IMR-90 (cell line): ENCODE measurements around the gene UBL3. TPM values are rescaled to one million over a fixed set of nuclear protein-coding genes. Genes with fewer than 3 reads are reported as not detected.

ENCODE experiments used
- ATAC-seq: fragments of 200-7000 bp; cut with Tn5 transposase; 2 replicates; pipeline ENCODE4 v1.9.1; 2020; ENCODE audit warnings: low read depth, mild to moderate bottlenecking, moderate library complexity
- BruUV-seq: library from RNA; stranded (reverse); fragments of 400-500 nt; replicated peaks from 2 replicates; lab custom pipeline; 2021; lab: Mats Ljungman, UMichigan
- CTCF ChIA-PET: fragments of 300-600 bp; formaldehyde crosslinking; extraction: SDS; loops from one replicate; lab custom pipeline; 2021; ENCODE audit warnings: antibody characterized with exemption; lab: Yijun Ruan, JAX
- POLR2A ChIA-PET: fragments of 300-600 bp; sonication (Branson Sonifier 250); formaldehyde crosslinking; loops from one replicate; lab custom pipeline; 2022; ENCODE audit warnings: antibody characterized with exemption; ENCODE audit not compliant: unreplicated experiment; lab: Charles Lee
- DNase-seq: peaks from one replicate; pipeline ENCODE4 v3.0.0; 2013
- H2AFZ ChIP-seq: replicated peaks from 2 replicates; pipeline ENCODE3; 2013; ENCODE audit warnings: low read length, mild to moderate bottlenecking; ENCODE audit not compliant: poor library complexity
- H2AK5ac ChIP-seq: 2 replicates; pipeline ENCODE4 v1.6.1; 2013; ENCODE audit warnings: low read depth, low read length, inconsistent platforms
- H2AK9ac ChIP-seq: replicated peaks from 2 replicates; pipeline ENCODE3; 2013; ENCODE audit warnings: mild to moderate bottlenecking, low read depth, low read length, moderate library complexity; ENCODE audit not compliant: poor library complexity
- H2BK120ac ChIP-seq: 2 replicates; pipeline ENCODE4 v1.6.1; 2013; ENCODE audit warnings: low read depth, low read length, inconsistent platforms
- H2BK15ac ChIP-seq: 3 replicates; pipeline ENCODE4 v1.6.1; 2013; ENCODE audit warnings: low read depth, low read length, inconsistent platforms
- H2BK20ac ChIP-seq: 2 replicates; pipeline ENCODE4 v1.6.1; 2013; ENCODE audit warnings: low read depth, mild to moderate bottlenecking, inconsistent platforms, low read length, moderate library complexity
- H2BK5ac ChIP-seq: 2 replicates; pipeline ENCODE4 v1.6.1; 2013; ENCODE audit warnings: mild to moderate bottlenecking, low read depth, low read length, inconsistent platforms; ENCODE audit not compliant: poor library complexity, severe bottlenecking
- H3K14ac ChIP-seq: replicated peaks from 2 replicates; pipeline ENCODE4 v1.6.1; 2013; ENCODE audit warnings: low read depth, low read length, inconsistent platforms
- H3K18ac ChIP-seq: 2 replicates; pipeline ENCODE4 v1.6.1; 2013; ENCODE audit warnings: low read depth, low read length, control low read depth
- H3K23ac ChIP-seq: 2 replicates; pipeline ENCODE4 v1.6.1; 2013; ENCODE audit warnings: low read depth, low read length, inconsistent platforms
- H3K27ac ChIP-seq: 2 replicates; pipeline ENCODE4 v1.5.1; 2013; ENCODE audit warnings: mild to moderate bottlenecking, control low read depth, low read length; ENCODE audit not compliant: insufficient read depth
- H3K27me3 ChIP-seq: 2 replicates; pipeline ENCODE4 v1.6.1; 2013; ENCODE audit warnings: low read length; ENCODE audit not compliant: control insufficient read depth, insufficient read depth
- H3K36me3 ChIP-seq: 2 replicates; pipeline ENCODE4 v1.6.1; 2013; ENCODE audit warnings: low read length, mixed read lengths; ENCODE audit not compliant: control insufficient read depth, insufficient read depth
- H3K4ac ChIP-seq: 2 replicates; pipeline ENCODE4 v1.6.1; 2013; ENCODE audit warnings: low read depth, low read length, inconsistent platforms
- H3K4me1 ChIP-seq: 2 replicates; pipeline ENCODE4 v1.6.1; 2013; ENCODE audit warnings: low read length, mixed read lengths; ENCODE audit not compliant: control insufficient read depth, insufficient read depth
- H3K4me2 ChIP-seq: 2 replicates; pipeline ENCODE4 v1.6.1; 2013; ENCODE audit warnings: low read depth, mild to moderate bottlenecking, control low read depth, low read length, moderate library complexity
- H3K4me3 ChIP-seq: 2 replicates; pipeline ENCODE4 v1.5.1; 2013; ENCODE audit warnings: low read depth, mild to moderate bottlenecking, control low read depth, low read length, moderate library complexity; ENCODE audit not compliant: insufficient read depth
- H3K56ac ChIP-seq: 2 replicates; pipeline ENCODE4 v1.6.1; 2013; ENCODE audit warnings: low read length, inconsistent platforms; ENCODE audit not compliant: insufficient read depth; ENCODE audit errors: extremely low read depth
- H3K79me1 ChIP-seq, 2 experiments: 2 replicates each; pipeline ENCODE4 v1.6.1; 2013; ENCODE audit warnings: low read length in 2 of 2, inconsistent platforms in 1 of 2, low read depth in 1 of 2
- H3K9ac ChIP-seq: 2 replicates; pipeline ENCODE4 v1.6.1; 2013; ENCODE audit warnings: low read depth, low read length, control low read depth
- H3K9me1 ChIP-seq: 2 replicates; pipeline ENCODE4 v1.6.1; 2013; ENCODE audit warnings: low read length, inconsistent platforms; ENCODE audit not compliant: insufficient read depth
- H3K9me3 ChIP-seq: 2 replicates; pipeline ENCODE4 v1.6.1; 2013; ENCODE audit warnings: low read length; ENCODE audit not compliant: control insufficient read depth, insufficient read depth
- H4K20me1 ChIP-seq: 2 replicates; pipeline ENCODE4 v1.6.1; 2013; ENCODE audit warnings: low read length, inconsistent platforms; ENCODE audit not compliant: insufficient read depth
- H4K5ac ChIP-seq: 2 replicates; pipeline ENCODE4 v1.6.1; 2013; ENCODE audit warnings: mild to moderate bottlenecking, low read depth, low read length, control low read depth
- H4K8ac ChIP-seq, 2 experiments: 2 replicates each; pipeline ENCODE4 v1.6.1; 2013; ENCODE audit warnings: low read depth in 2 of 2, low read length in 2 of 2, control low read depth in 1 of 2, inconsistent platforms in 1 of 2
- H4K91ac ChIP-seq: 2 replicates; pipeline ENCODE4 v1.6.1; 2013; ENCODE audit warnings: low read depth, low read length, inconsistent platforms; ENCODE audit not compliant: insufficient read depth
- CEBPB ChIP-seq: IDR thresholded peaks from 2 replicates; pipeline ENCODE4 v1.6.1; 2012; ENCODE audit warnings: low read depth, low read length, improper control_type of control experiment
- CTCF ChIP-seq: conservative IDR thresholded peaks from 2 replicates; pipeline ENCODE4 v1.5.1; 2012; ENCODE audit warnings: mild to moderate bottlenecking, low read depth, low read length, improper control_type of control experiment
- ELK1 ChIP-seq: fragments of 150-350 bp; IDR thresholded peaks from 2 replicates; pipeline ENCODE4 v1.6.1; 2016; ENCODE audit warnings: low read depth, mild to moderate bottlenecking, low read length, moderate library complexity, borderline replicate concordance
- MAFK ChIP-seq: IDR thresholded peaks from 2 replicates; pipeline ENCODE4 v1.6.1; 2012; ENCODE audit warnings: low read depth, low read length, improper control_type of control experiment
- NFE2L2 ChIP-seq: fragments of 150-350 bp; IDR thresholded peaks from 2 replicates; pipeline ENCODE4 v1.6.1; 2016; ENCODE audit warnings: low read depth, mild to moderate bottlenecking, low read length
- RCOR1 ChIP-seq: IDR thresholded peaks from 2 replicates; pipeline ENCODE4 v1.6.1; 2012; ENCODE audit warnings: mild to moderate bottlenecking, low read length, improper control_type of control experiment; ENCODE audit not compliant: insufficient replicate concordance
- RFX5 ChIP-seq: IDR thresholded peaks from 2 replicates; pipeline ENCODE4 v1.8.0; 2012; ENCODE audit warnings: low read depth, mild to moderate bottlenecking, low read length, moderate library complexity
- USF2 ChIP-seq: fragments of 150-350 bp; IDR thresholded peaks from 2 replicates; pipeline ENCODE4 v1.6.1; 2017; ENCODE audit warnings: mild to moderate bottlenecking, antibody characterized with exemption, low read length, low read depth
- WGBS, 2 experiments: methylation state at CpG; one replicate each; pipeline versions ENCODE4 v1.1.5 to v1.1.7; 2013; ENCODE audit warnings: missing lambda C conversion rate in 2 of 2; ENCODE audit not compliant: insufficient read length in 1 of 2; ENCODE audit errors: extremely low coverage in 2 of 2; 5-methylcytosine and 5-hydroxymethylcytosine counted together
- dilution Hi-C: fragments of 300-500 bp; cut with HindIII; formaldehyde crosslinking; loops from one replicate; pipeline ENCODE4 v1.14.3; 2018; ENCODE audit warnings: low sequenced_read_pairs; ENCODE audit not compliant: unreplicated experiment
- in situ Hi-C: fragments of 300-500 bp; cut with MboI; formaldehyde crosslinking; loops from 3 replicates; pipeline ENCODE4 v1.14.3; 2019; ENCODE audit warnings: low sequenced_read_pairs, inconsistent platforms, mixed read lengths
- intact Hi-C: fragments of 100-400 bp; cut with micrococcal nuclease; formaldehyde crosslinking; loops from 2 replicates; pipeline ENCODE4 v1.10.0; 2022
- polyA plus RNA-seq, 3 experiments: library from polyadenylated mRNA; depleted of rRNA; stranded (reverse); fragments of >200 nt; gene quantifications; 2 replicates each; pipeline ENCODE4 v1.2.3, GENCODE V29; 2012; ENCODE audit warnings: low replicate concordance in 1 of 3
- total RNA-seq: library from RNA; depleted of rRNA; stranded (reverse); fragments of >200 nt; gene quantifications from 2 replicates; pipeline ENCODE4 v1.2.3, GENCODE V29; 2012

The UBL3 gene
- total and polyA plus RNA-seq, 2 of the 4 experiments (the other 2 are of a cell fraction): 16.0 to 19.9 TPM

- Histone ChIP-seq H3K9me3 (no peaks in the 10 kb centered on the region), H2BK5ac (no peak overlapping the region), H3K4ac (no peak overlapping the region), H2AK5ac (no peak overlapping the region), H3K56ac (no peak overlapping the region), H3K4me3 (no peak overlapping the region), H3K9ac (no peak overlapping the region), H4K20me1 (no peaks in the 10 kb centered on the region; the same call in 1 of the 2 replicates), H3K36me3 (0 out of 2 replicates have a peak, but pooled peaks cover 2% of the 10 kb centered on the region), H2BK120ac (no peak overlapping the region), H3K14ac (no peak overlapping the region), H4K5ac (no peak overlapping the region), H3K18ac (no peak overlapping the region), H3K27me3 (no peaks in the 10 kb centered on the region), H3K9me1 (no peaks in the 10 kb centered on the region; the same call in 1 of the 2 replicates), H3K27ac (no peak overlapping the region), H2AK9ac (no peak overlapping the region), H2BK20ac (no peak overlapping the region), H3K4me2 (no peak overlapping the region), H4K91ac (no peak overlapping the region), H4K8ac (no peak overlapping the region), H3K4me1 (no peaks in the 10 kb centered on the region), H2AFZ (no peak overlapping the region), H3K23ac (no peak overlapping the region), H2BK15ac (no peak overlapping the region), H3K79me1 (peaks cover 13 to 24% of the 10 kb centered on the region in 2 experiments; a peak in 3 of 4 replicates)
- ChIA-PET POLR2A (no interaction called here), CTCF (interaction anchor here (0.6 to 1.4 kb wide), 4 partner anchors 11 to 270 kb away, joined by 3 to 6 read pairs (median 3); no protein-coding TSS in a partner anchor)
- 80% methylated on average over 1 of the region's 1 CpG; no CpG with 5 or more reads in 1 of the 2 experiments for WGBS, 2 experiments
- BruUV-seq: no TSS peak
- no peak for TF ChIP-seq MAFK
- no peak for TF ChIP-seq NFE2L2
- TF ChIP-seq RCOR1: no peak
- TF ChIP-seq CTCF: no peak
- no peak for TF ChIP-seq ELK1
- no peak for TF ChIP-seq RFX5
- no peak for TF ChIP-seq CEBPB
- TF ChIP-seq USF2: no peak
- no peak for ATAC-seq
- in situ Hi-C loops (loop anchor here (5.0 kb wide), 1 partner anchor 342 kb away; no protein-coding TSS in a partner anchor), dilution Hi-C loops (no loop called here), intact Hi-C loops (no loop called here)
- DNase-seq: no peak
Observed at GRCh38 chr13:29774830-29775229, 75.6 kb downstream of the UBL3 start.
